NCI-H2171 treated with DMSO at 0.1 percent for 48 hours (cell line): ENCODE results near the gene SUOX.
"Not testable (repeated sequence)": the region's sequence is repeated elsewhere in the genome, so short reads cannot be mapped to it uniquely, and the experiment has no call there.

Experiments used
- DNase-seq: peaks from one replicate; lab custom pipeline; 2025; lab: John Stamatoyannopoulos, UW

The SUOX gene

GRCh38 chr12:55983232-55983842, 13.7 kb upstream of the SUOX start:
- no peak for DNase-seq

- no peak for DNase-seq
Measured at GRCh38 chr12:55984861-55985260, 12.2 kb upstream of the SUOX start.

GRCh38 chr12:55985341-55985740, 11.7 kb upstream of the SUOX start:
- DNase-seq: no peak

GRCh38 chr12:55985976-55986375, 11.1 kb upstream of the SUOX start:
- not testable (repeated sequence) for DNase-seq

- no peak for DNase-seq
Measured at GRCh38 chr12:55991110-55991509, 6.0 kb upstream of the SUOX start.

- DNase-seq: no peak
Measured at GRCh38 chr12:55993230-55993853, 3.7 kb upstream of the SUOX start.

GRCh38 chr12:55995366-55995765, 1.7 kb upstream of the SUOX start:
- DNase-seq: no peak

GRCh38 chr12:55996201-55996714, 818 bp upstream of the SUOX start:
- DNase-seq: peak; percentile 71

- DNase-seq: no peak
Measured at GRCh38 chr12:55997535-55997859, 421 bp downstream of the SUOX start.

GRCh38 chr12:55999522-55999921, 2.4 kb downstream of the SUOX start:
- not testable (repeated sequence) for DNase-seq

GRCh38 chr12:55999999-56000540, 3.0 kb downstream of the SUOX start:
- DNase-seq: not testable (repeated sequence)

- DNase-seq: no peak
Measured at GRCh38 chr12:56001487-56002100, 4.5 kb downstream of the SUOX start.

GRCh38 chr12:56003376-56003775, 6.3 kb downstream of the SUOX start:
- not testable (repeated sequence) for DNase-seq

GRCh38 chr12:56004211-56004610, 7.1 kb downstream of the SUOX start:
- DNase-seq: no peak

- peak; percentile 79 for DNase-seq
Measured at GRCh38 chr12:56007564-56008559, 10.8 kb downstream of the SUOX start.

- DNase-seq: no peak
Measured at GRCh38 chr12:56010111-56010570, 13.1 kb downstream of the SUOX start.

GRCh38 chr12:56011509-56012090, 14.5 kb downstream of the SUOX start:
- no peak for DNase-seq

- DNase-seq: no peak
Measured at GRCh38 chr12:56013482-56013881, 16.4 kb downstream of the SUOX start.

- DNase-seq: no peak
Measured at GRCh38 chr12:56014205-56014604, 17.1 kb downstream of the SUOX start.

- no peak for DNase-seq
Measured at GRCh38 chr12:56017181-56017580, 20.1 kb downstream of the SUOX start.

- no peak for DNase-seq
Measured at GRCh38 chr12:56018356-56018755, 21.3 kb downstream of the SUOX start.
